HG02571 (cell line): Measurements from ENCODE around the gene CCDC97.

Source experiments
- ATAC-seq: cut with Tn5 transposase; IDR thresholded peaks from one replicate; pipeline ENCODE4 v1.9.1; 2021; ENCODE audit warnings: mild to moderate bottlenecking, moderate library complexity; ENCODE audit not compliant: unreplicated experiment

The CCDC97 gene

DNA sequence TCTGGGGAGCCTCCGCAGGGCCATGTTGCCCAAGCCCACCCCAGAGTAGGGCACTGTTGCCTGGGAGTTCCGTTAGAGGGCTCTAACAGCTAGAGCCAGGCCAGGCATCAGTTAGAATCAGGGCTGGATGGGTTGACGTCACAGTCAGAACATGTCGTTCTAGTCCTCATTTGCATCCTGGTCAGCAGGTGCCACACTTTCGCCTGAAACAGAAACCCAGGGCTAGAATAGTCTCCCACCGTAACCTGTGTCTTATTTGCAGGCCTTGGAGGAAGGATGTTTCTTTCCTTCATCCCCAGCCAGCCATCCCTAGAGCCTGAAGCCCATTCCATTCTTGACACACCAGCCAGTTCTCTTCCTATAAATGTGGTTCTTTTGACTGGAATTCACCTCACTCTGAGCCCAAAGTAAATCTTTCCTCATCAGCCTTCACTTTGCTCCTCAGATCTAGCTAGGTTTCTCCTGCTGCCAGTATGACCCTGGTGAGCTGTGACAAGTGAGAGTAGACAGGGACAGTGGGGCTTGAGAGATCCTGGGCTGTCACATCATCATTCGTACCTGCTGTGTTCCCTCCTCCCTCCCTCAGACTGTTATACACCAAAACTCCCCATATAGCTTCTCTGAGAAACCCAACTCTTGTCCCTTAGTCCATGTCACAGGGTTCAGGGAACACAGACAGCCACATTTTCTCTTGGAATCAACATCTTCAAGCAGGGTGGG, 12.2 kb upstream of the CCDC97 start:
- no peak for ATAC-seq

DNA sequence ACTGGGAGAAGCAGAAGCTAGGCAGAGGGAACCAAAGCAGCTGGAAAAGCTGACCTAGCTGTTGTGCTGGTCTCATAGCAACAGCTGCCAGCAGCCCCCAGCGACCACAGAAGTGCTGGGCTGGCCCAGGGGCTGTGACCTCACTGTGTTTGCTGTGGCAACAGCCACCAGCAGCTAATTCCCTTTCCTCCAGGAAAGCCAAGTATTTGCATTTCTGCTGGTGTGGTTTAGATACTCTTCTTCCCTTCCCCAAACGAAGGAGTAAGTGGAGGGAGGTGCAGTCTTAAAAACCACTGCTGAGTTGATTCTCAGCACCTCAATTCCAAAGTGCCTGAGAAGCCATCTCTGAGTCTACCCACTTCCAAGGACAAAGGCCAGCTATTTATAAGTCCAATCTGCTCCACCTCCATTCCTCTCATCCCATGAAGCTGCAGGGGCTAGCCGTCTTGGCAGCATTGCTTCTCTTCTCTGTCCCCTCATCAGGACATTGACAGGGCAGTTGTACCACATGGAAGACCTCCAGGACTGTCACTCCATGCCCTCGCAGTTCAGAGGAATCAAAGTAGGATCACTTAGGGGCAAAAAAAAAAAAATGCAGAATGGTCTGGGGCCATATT, 11.5 kb upstream of the CCDC97 start:
- no peak for ATAC-seq

DNA sequence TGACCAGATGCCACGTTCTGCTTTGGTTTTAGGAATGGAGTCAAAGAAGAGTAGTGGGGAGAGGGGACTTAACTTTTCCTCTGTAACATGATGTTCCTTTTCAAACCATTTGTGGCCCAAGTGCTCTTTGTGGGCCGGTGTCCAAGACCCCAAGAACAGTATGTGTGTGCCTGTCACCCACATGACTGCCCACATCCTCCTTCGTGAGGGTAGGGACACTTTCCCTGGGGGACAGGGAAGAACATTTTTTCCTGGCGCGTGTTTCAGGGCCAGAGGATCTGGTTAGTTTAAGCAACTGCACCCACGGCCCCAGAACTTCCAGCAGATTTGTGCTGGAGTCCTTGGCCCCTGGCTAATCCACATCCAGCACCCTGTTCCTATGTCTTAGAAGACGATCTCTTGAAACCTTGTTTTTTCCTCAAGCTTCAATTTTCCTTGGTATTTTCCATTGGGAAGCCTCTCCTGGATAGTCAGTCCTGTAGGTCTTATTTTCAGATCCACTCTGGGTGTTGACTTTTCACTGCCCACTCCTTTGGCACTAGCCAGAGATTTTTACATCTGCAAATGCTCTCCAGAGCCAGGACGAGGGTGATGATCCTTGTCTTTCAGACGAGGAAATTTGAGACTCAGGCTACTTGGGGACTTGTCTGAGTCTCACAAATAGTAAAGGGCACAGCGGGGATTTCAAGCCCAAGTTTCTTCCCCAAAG, 10.8 kb upstream of the CCDC97 start:
- no peak for ATAC-seq

DNA sequence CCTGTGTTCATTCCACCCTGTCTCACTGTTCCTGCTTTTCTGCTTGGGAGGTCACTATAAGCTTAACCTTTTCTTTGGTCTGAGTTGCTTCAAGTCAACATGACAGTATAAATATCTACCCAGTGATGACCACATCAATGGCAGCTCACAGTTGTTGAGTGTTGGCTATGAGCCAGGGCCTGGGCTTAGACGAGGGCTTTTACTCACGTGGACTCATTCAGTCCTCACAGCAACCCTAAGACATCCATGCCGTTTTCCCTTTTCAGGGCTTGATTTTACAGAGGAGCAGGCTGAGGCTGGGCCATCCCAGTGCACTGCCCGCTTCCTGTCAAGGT, 10.2 kb upstream of the CCDC97 start:
- ATAC-seq = no peak

DNA sequence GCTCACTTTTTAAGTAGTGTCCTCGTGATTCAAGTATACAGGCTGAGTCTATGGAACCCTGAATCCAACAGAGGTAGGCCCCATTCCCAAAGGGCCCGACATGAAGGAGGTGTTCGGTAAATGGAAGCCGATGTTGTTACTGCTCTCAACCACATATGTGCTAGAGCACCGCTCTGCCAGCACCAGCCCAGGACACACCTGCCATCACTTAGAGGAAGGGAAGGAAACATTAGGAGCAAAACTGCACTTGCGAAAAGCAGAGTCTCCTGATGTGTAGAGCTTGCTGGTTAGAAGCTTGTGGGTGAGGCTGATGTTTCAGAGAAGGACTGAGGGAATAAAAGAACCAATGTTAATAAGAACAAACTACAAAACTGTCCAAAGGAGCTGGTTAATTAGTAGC, 9.4 kb upstream of the CCDC97 start:
- no peak for ATAC-seq

DNA sequence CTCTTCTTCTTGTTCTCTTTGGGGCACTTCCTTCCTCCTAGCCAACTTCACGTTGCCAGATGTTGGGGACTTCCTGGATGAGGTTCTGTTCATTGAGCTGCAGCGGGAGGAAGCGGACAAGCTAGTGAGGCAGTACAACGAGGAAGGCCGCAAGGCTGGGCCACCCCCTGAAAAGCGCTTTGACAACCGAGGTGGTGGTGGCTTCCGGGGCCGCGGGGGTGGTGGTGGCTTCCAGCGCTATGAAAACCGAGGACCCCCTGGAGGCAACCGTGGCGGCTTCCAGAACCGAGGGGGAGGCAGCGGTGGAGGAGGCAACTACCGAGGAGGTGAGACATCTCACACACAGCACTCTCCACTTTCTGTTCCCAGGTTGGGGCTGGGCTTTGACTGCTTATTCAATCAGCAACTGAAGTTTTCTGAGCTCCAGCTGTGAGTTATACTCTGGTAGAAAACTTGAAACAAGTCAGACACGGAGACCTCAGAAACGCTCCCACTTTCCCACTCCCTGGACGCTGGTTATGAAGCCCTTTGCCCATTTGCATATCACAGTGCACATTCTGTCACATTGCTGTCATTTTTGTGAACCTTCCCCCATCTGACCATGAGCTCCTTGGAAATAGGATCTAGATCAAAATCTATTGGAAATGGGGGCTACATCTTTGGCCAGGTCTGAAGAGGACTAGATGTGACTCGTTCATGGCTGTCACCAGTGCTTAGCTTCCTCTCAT, 7.2 kb upstream of the CCDC97 start:
- ATAC-seq = no peak

DNA sequence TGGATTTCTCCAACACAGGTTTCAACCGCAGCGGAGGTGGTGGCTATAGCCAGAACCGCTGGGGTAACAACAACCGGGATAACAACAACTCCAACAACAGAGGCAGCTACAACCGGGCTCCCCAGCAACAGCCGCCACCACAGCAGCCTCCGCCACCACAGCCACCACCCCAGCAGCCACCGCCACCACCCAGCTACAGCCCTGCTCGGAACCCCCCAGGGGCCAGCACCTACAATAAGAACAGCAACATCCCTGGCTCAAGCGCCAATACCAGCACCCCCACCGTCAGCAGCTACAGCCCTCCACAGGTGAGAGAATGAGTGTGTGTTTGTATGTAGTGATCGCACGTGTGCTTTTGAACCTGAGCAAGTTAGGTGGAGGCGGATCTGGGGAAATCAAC, 6.0 kb upstream of the CCDC97 start:
- ATAC-seq = no peak

DNA sequence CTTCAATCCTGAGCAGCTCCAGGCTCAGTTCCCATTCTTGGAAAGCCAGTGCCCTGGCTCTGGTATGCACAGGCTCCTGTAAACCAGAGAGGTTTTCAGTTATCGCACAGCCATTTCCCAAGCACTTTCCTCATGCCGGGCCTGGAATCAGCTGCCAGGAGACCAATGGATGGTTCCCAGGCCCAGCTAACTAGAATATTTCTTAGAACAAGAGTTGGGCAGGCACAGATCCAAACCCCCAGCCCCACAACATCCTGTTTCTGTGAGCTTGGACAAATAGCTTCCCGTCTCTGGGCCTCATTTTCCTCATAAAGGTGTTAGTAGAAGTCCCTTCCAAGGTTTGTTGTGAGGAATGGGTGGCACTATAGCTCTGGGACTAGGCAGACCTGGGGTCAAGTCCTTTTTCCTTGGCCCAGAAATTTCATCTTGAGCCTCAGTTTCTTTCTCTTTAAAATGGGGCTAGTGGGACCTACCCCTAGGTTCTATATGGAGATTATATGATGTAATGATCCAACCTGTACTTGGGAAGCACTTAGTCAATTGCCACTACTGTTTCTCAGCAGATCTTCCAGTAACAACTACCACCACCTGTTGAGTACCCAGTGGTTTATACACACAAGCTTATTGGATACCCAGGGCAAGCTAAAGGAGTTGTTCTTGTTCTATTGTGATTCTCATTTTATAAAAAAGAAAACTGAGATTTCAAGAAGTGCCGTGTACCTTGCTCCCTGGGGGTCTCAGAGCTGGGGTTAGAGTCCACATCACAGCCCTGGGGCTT, 5.1 kb upstream of the CCDC97 start:
- ATAC-seq = no peak

DNA sequence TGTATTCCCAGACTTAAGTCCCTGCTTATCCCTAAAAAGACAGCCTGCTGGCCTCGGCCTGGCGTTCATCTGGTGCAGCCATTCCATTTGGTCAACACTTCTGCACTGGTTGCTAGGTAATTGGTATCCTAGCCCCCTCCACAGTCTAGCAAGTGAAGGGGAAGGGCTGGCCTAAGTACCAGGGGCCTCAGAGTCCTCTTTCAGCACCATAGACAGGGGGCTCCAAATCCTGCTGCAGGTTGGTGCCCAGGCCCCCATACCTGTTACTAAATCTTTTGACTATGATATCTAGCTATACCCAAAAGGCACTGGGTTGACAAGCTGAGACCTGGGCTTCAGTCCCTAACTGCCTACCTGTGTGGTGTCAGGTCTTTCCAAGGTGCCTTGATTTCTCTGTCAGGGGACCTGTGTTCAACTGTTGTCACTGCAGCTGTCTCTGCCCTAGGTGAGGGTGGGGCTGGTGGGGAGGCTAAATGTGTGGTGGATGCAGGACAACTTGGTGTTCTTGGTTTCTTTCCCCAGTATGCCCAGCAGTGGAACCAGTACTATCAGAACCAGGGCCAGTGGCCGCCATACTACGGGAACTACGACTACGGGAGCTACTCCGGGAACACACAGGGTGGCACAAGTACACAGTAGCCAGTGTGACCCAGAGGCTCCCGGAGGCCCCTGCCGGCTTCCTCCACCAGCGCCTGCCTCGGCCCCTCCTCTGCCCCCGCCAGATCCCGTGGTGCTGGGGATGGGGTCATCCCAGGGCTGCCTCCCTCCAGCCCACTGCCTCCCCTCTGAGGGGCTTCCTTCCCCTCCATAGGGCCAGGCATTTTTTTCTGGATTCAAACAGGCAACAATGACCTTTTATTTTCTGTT, 3.8 kb upstream of the CCDC97 start:
- no peak for ATAC-seq

DNA sequence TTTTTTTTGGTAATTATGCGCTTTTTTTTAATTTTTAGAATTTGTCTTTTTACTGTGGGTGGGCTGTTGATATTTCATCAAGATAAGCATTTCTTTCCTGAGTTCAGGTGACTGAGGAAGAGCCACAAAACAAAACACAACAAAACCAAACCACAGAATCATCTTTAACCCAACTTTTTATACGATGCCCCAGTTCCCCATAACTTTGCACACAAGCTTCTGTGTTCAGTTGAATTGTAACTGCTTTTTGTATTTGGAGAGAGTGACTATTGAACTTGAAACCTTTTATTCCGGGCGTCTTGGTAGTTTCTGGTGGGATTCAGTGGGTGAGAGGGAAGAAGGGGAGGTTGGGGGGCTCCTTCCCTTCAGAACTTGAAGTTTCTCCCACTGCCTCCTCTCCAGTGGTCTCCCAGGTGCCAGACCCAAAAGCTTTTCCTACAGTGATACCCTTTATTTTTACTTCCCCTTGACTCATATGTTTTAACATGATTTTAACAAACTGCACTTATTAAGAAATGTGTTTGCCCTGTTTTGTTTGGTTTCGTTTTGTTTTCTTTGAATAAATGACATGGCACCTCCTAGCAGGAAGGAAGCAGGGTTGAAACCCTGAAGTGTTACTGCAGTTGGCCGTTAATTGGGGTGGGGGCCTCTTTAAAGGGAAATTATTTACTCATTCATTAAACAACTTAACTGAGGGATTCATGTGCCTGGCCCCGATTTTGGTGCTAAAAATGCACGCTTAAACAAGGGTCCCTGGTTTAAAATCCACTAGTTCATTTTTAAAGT, 2.7 kb upstream of the CCDC97 start:
- no peak for ATAC-seq

DNA sequence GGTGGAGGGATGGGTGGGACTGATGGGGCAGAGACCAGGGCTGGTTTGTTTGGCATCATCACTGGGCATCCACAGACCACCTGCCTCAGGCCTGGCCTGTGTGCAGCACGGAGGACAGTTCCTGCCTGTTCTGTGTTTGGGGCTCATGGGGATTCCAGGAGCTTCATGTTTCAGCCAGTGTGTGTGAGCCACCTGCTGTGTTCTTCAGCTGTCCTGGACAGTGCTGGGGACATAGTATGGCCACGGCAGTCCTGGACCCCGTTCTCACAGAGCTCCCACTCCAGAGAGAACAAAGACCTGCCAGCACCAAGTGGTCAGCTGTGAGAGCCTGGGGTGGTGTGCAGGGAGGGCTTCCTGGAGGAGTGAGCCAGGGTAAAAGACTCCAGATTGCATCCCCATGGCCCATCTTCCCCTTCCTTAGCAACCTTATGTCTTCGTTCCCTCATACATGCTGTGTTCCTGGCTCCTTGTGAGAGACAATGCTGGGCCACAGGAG, 2.0 kb upstream of the CCDC97 start:
- no peak for ATAC-seq

DNA sequence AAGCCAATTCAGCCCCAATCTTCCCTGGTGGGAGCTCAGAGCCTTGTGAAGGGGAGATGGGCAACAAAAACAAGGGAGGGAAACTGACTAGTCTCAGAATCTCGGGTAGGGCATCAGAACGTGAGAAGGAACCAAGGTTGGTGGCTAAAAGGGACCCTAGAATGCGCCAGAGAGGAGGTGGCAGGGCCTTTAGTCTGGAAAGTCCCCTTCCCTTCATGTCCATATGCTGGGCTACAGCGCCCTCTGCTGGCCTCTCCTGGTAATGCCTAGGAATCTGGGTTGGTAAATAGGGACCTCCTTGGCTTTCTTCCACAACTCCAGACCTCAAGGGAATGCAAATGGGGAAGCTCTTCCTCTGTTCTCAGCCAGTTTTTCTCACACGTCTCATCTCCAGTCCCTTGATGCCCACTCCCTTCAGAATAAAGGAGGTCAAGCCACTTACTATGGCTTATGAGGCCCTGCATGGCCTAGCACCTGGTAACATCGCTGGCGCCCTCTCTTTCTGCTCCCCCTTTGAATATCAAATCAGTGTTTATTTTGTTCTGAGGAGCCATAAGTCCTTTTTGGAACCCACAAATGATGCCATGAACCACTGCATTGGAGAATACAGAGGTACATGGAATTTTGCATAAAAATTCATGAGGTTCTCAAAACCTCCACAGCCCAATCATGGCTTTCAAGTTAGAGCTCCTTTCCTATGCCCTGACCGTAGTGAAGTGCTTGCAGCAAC, 1.4 kb upstream of the CCDC97 start:
- no peak for ATAC-seq

DNA sequence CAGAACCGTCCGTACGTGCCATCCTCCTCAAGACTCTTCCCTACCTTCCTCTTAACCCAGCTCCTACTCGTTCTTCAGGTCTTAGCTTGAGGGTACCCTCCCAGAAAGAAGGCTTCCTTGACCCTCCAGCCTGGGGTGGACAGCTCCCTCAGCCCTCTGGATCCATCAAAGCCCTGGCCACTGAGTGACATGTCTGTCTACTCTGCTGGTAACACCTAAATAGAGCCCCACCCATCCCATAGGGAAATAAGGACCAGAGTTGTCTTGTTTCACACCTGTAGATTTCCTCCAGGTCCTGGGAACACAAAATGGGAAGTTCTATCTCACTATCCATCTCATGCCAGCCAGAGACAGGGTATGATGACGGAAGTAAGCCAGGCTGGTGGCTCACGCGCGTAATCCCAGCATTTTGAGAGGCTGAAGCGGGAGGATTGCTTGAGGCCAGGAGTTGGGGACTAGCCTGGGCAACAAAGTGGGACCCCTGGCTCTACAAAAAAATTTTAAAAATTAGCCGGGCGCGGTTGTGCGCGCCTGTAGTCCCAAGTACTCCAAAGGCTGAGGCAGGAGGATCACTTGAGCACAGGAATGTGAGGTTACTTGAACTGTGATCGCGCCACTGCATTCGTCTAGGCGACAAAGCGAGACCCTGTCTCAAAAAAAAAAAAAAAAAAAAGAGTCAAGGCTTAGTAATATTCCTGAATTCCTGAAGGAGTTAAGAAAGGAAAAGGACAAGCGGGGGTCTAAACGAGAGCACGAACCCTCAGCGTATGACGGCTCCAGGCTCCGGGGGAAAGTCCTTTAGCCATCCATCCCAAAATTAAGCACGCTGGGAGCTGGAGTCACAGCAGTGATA, 566 bp upstream of the CCDC97 start:
- no peak for ATAC-seq

DNA sequence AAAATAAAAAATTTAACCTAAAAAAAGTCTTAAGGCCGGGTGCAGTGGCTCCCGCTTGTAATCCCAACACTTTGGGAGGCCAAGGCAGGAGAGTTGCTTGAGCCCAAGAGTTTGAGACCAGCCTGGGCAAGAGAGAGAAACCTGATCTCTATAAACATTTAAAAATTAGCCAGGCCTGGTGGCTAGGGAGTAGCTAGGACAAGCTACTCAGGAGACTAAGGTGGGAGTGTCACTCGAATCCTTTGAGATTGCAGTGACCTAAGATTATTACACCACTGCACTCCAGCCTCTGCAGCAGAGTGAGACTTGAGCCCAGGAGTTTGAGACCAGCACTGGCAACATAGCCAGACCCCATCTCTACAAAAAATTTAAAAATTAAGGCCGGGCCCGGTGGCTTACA, 1.1 kb downstream of the CCDC97 start:
- no peak for ATAC-seq

DNA sequence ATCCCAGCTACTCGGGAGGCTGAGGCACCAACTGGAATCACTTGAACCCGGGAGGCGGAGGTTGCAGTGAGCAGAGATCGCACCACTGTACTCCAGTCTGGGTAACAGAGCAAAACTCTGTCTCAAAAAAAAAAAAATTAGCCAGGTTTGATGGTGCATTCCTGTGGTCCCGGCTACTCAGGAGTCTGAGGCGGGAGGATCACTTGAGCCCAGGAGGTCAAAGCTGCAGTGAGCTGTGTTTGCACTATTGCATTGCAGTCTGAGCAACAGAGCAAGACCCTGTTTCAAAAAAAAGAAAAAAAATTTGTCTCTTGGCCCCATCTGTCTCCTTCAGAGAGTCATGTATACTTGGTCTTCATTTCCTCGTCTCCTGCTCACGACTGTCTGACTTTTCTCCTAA, 1.6 kb downstream of the CCDC97 start:
- no peak for ATAC-seq

DNA sequence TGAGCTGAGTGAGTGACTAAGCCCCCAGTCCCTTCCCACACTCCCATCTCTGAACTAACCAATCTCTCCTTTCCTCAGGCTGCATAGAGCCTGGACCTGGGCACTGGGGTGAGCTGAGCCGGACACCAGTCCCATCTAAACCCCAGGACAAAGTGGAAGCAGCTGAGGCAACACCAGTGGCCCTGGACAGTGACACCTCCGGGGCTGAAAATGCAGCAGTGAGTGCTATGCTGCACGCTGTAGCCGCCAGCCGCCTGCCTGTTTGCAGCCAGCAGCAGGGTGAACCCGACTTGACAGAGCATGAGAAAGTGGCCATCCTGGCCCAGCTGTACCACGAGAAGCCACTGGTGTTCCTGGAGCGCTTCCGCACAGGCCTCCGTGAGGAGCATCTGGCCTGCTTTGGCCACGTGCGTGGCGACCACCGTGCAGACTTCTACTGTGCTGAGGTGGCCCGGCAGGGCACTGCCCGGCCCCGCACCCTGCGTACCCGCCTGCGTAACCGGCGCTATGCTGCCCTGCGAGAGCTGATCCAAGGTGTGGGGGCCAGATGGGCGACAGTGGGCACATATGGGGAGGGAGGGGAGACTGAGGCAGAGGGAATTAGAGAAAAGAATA, 6.4 kb downstream of the CCDC97 start:
- ATAC-seq = no peak
